Activated CD8-positive, alpha-beta T cell treated with anti-CD3 and anti-CD28 coated beads, Interleukin-2, amount 10 ng/mL, durations not matched to agents 7 days and 5 days (primary cell): ENCODE results near the gene STX8. TPM values are rescaled to one million over a fixed set of nuclear protein-coding genes. Genes with fewer than 3 reads are reported as not detected.

ENCODE experiments used
- ATAC-seq: fragments of 150-1000 bp; cut with Tn5 transposase; one replicate; pipeline ENCODE4 v1.10.0; 2021; ENCODE audit warnings: moderate library complexity
- CTCF ChIA-PET: fragments of 350-600 bp; sonication (Branson Sonifier 250); formaldehyde crosslinking; loops from one replicate; lab custom pipeline; 2021; ENCODE audit warnings: antibody characterized with exemption; lab: Charles Lee
- POLR2A ChIA-PET: fragments of 350-600 bp; sonication (Branson Sonifier 250); formaldehyde crosslinking; loops from one replicate; lab custom pipeline; 2021; ENCODE audit warnings: antibody characterized with exemption; lab: Charles Lee
- DNase-seq: peaks from one replicate; pipeline ENCODE4 v3.0.0-alpha.2; 2020
- H3K27ac Mint-ChIP-seq: one replicate; pipeline ENCODE4 v1.8.0; 2021; ENCODE audit warnings: mild to moderate bottlenecking, mixed read lengths
- H3K27me3 Mint-ChIP-seq: one replicate; pipeline ENCODE4 v1.8.0; 2021; ENCODE audit warnings: low read depth, mixed read lengths
- H3K36me3 Mint-ChIP-seq: one replicate; pipeline ENCODE4 v1.8.0; 2021; ENCODE audit warnings: low read depth, mixed read lengths
- H3K4me1 Mint-ChIP-seq: one replicate; pipeline ENCODE4 v1.8.0; 2021; ENCODE audit warnings: low read depth, mixed read lengths
- H3K4me3 Mint-ChIP-seq: one replicate; pipeline ENCODE4 v1.8.0; 2021; ENCODE audit warnings: mild to moderate bottlenecking, mixed read lengths
- H3K9me3 Mint-ChIP-seq: one replicate; pipeline ENCODE4 v1.8.0; 2022; ENCODE audit warnings: mixed read lengths; ENCODE audit not compliant: insufficient read depth
- total RNA-seq, 2 experiments: library from RNA; stranded (reverse); gene quantifications; one replicate each; pipeline ENCODE4 v1.2.3, GENCODE V29; 2021

Gene STX8
- total RNA-seq, 2 experiments from 2014 or later = 71.0 to 78.5 TPM

DNA sequence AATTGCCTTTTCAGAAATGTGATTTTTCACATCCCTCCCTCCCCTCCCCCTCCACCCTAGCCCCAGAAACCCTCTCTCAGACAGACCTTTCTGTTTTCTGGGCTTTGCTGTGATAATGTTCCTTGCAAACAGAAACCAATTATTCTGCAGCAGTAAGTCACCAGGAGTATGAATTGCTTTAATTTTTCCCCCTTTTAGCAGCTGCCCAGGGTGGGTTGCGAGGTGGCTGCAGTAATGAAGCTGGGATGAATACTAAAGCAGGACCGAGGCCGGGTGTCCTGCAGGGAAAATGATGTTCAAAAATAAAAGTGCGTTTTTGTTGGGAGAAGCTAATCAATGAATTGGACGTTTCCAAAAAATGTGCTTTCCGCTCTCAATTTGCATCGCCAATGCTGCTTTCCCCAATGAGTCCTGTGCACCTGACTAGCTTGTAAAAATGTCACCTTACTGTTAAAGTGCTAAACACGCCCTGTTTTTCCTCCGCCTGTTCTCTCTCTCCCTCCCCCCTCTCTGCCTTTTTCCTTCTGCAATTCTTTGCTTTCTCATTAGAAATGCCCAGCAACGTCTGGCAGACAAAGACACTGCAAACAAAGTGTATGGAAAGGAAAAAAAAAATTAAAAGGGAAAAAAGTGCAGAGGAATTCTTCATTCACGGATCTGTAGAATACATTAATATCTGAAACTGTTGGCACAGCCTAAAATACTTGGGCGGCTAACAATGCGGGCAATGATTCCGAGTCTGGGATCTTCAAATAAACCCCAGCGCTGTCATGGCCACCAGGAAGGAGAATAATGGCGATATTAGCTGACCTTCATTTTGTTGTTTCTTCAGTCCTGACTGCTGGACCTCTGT lies 244.1 kb downstream of the STX8 start:
- ATAC-seq = no peak
- ChIA-PET CTCF (interaction anchor here (0.7 kb wide), 1 partner anchor 1778 kb away, joined by 3 read pairs; no protein-coding TSS in a partner anchor), POLR2A (no interaction called here)
- Mint-ChIP-seq H3K4me3 (no peak overlapping the region), H3K27me3 (no peaks in the 10 kb centered on the region), H3K27ac (no peak overlapping the region), H3K9me3 (peaks cover 18% of the 10 kb centered on the region), H3K4me1 (no peaks in the 10 kb centered on the region), H3K36me3 (peaks cover 10% of the 10 kb centered on the region)
- no peak for DNase-seq

DNA sequence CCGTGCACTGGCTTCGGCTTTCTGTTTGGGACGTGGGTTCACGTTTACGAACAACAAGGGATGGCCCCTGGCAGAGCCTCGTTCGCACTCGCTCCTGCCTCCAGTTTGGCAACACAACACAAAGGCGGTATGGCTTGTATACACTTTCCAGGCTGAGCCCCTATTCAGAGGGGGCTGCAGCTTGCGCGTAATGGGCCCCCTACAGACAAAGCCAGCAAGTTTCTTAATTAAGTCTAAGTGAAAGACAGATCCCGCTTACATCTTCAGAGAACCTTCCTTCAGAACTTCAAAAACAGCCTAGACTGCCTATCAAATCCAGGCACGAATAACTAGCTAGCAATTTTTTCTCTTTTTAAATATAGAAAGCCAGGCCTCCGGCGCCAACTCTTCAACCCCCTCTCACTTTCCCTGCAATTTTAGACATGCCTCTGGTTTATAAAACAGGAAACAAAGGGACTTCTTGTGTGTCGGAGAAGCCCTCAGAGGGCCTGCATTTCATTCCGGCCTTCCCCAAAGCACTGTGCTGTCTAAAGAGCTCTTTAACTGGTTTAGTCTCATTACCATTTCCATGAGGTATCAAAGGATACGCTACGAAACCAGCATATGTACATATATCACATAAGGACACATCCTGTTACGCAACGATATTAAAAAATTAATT lies 244.9 kb downstream of the STX8 start:
- no peak for DNase-seq
- no peak for ATAC-seq
- Mint-ChIP-seq H3K4me3 (no peak overlapping the region), H3K36me3 (peaks cover 10% of the 10 kb centered on the region), H3K27ac (no peak overlapping the region), H3K4me1 (no peaks in the 10 kb centered on the region), H3K27me3 (no peaks in the 10 kb centered on the region), H3K9me3 (peaks cover 18% of the 10 kb centered on the region)
- POLR2A ChIA-PET = no interaction called here
- CTCF ChIA-PET = interaction anchor here (0.7 kb wide), 1 partner anchor 1779 kb away, joined by 3 read pairs; no protein-coding TSS in a partner anchor

DNA sequence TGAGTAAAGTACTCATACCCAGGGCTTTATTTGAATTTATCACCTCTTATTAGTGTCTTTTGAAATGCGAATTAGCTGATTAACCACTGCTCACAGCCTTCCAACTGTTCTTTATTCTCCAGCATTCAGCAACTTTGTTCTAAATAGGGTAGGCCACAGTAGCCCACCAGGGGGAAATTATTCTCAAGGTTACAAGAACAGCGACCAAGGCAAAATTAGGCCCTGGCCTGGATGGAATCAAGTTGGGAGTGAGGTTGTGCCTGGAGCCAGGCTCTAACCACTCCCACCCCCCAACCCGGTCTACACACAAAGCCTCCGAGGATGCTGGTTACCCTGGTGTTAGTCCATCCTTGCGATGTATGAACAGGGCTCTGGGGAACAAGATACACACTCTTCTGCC lies 245.5 kb downstream of the STX8 start:
- Mint-ChIP-seq H3K4me3 (no peak overlapping the region), H3K27ac (no peak overlapping the region), H3K9me3 (peaks cover 15% of the 10 kb centered on the region), H3K27me3 (no peaks in the 10 kb centered on the region), H3K4me1 (no peaks in the 10 kb centered on the region), H3K36me3 (peaks cover 7% of the 10 kb centered on the region)
- POLR2A ChIA-PET = no interaction called here
- ATAC-seq (no peak), DNase-seq (no peak)
- CTCF ChIA-PET = no interaction called here

DNA sequence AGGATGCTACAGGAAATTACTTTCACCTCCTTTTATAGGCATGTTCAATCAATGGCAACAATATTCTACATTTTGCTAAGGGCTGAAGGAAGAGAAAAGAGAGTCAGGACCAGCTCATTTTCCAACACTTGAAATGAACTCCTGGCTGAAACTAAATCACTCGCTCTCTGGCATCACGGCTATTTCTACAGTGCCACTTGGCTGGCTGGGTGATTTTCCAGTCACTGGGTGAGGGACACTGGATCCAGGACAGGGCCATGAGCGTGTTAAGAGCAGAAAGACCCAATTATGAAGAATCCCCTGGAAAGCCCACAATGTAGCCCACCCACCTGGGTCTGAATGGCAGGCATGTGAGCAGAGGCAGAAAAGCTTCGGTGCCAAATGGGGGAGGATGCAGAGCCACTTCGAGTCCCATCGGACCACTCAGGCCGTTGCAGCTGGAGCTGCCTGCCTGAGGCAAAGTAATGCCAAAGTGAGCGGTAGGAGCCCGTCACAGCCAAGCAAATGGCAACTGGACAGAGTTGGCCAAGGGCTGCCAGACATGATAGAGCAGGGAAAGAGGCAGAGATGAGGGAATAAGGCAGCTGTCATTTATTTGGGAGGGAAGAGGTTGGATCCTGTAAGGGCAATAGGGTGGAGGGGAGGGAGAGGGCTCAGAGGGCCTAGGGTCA lies 246.2 kb downstream of the STX8 start:
- no peak for DNase-seq
- H3K27ac Mint-ChIP-seq = no peak overlapping the region
- H3K27me3 Mint-ChIP-seq = no peaks in the 10 kb centered on the region
- ChIA-PET POLR2A (no interaction called here), CTCF (no interaction called here)
- no peaks in the 10 kb centered on the region for H3K4me1 Mint-ChIP-seq
- H3K9me3 Mint-ChIP-seq = peaks cover 8% of the 10 kb centered on the region
- no peaks in the 10 kb centered on the region for H3K36me3 Mint-ChIP-seq
- H3K4me3 Mint-ChIP-seq = no peak overlapping the region
- ATAC-seq = no peak

DNA sequence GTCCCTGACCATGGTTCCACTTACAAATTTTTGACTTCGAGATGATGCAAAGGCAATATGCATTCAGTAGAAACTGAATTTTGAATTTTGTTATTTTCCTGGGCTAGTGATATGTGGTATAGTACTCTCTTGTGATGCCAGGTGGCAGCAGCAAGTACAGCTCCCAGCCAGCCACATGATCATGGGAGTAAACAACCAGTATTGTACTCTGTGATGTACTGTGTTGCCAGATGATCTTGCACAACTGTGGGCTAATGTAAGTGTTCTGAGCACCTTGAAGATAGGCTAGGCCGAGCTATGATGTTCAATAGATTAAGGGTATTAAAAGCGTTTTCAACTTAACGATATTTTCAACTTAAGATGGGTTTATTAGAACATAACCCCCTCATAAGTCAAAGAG lies 250.8 kb downstream of the STX8 start:
- POLR2A ChIA-PET = no interaction called here
- H3K4me3 Mint-ChIP-seq = no peak overlapping the region
- no peak overlapping the region for H3K27ac Mint-ChIP-seq

DNA sequence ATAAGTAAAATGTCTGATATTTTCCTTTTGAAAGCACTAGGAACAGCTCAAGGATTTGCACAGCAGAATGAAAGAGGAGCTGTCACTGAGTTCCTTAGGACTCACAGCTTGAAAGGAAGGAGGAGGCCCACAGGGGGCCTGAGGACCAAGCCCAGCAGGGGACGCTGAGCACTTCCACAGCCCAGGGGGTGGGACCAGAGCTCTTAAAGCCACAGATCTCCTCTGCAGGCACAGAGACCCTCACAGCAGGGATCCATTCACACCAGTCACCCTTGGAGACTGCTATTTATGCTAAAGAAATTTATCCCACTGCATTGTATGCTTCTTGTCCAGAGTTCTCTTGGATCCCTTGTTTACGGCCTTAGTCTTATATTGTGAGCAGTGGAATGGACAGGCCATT lies 253.3 kb downstream of the STX8 start:
- CTCF ChIA-PET = no interaction called here

More for the DNA sequence above, 250.8 kb downstream of the STX8 start:
- Mint-ChIP-seq H3K36me3 (no peaks in the 10 kb centered on the region), H3K4me1 (no peaks in the 10 kb centered on the region), H3K27me3 (no peaks in the 10 kb centered on the region), H3K9me3 (no peaks in the 10 kb centered on the region)
- ATAC-seq (no peak), DNase-seq (no peak)
- CTCF ChIA-PET = no interaction called here

DNA sequence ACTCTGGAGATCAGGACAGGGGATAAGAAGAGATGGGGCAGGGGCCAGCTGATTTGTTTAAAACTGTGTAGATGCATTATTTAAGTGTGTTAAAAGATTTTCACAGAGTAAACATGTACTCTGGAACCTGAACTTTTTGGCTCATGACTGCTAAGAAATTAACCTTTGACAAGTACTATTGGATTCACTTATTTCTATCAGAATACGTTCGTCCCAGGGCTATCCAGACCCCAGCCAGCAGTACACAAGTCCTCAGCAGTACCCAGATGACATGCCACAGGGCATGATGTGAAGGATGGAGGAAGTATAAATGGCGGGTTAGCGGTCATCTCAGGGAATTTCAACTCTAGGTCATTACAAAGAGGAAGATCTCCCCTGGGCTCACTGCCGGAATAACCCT lies 253.7 kb downstream of the STX8 start:
- no peak for DNase-seq
- ChIA-PET POLR2A (no interaction called here), CTCF (no interaction called here)
- Mint-ChIP-seq H3K27ac (no peak overlapping the region), H3K9me3 (peaks cover 9% of the 10 kb centered on the region), H3K4me3 (no peak overlapping the region), H3K36me3 (peaks cover 2% of the 10 kb centered on the region), H3K27me3 (no peaks in the 10 kb centered on the region), H3K4me1 (no peaks in the 10 kb centered on the region)
- ATAC-seq = no peak

More for the DNA sequence above, 253.3 kb downstream of the STX8 start:
- Mint-ChIP-seq H3K4me1 (no peaks in the 10 kb centered on the region), H3K36me3 (peaks cover 2% of the 10 kb centered on the region), H3K4me3 (no peak overlapping the region), H3K27ac (no peak overlapping the region), H3K27me3 (no peaks in the 10 kb centered on the region), H3K9me3 (peaks cover 9% of the 10 kb centered on the region)
- DNase-seq (no peak), ATAC-seq (no peak)
- POLR2A ChIA-PET = no interaction called here

DNA sequence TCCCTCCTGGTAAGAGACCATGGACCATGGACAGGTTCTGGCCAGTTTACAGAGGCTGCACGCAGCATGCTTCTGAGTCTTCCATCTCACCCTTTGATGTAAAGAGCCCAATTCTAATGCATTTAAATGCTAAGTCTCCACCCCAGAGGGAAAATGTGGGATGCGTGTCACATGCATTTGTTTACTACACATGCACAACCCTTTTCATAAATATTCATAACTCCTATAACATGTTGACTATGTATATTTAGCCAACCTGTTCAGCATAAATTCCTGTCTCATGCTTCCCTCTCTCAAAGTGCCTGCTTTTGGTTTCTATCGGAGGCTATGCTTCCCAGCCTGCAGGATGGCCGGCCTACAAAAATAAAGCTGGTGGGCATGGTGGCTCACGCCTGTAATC lies 260.3 kb downstream of the STX8 start:
- ATAC-seq = no peak
- CTCF ChIA-PET = no interaction called here
- POLR2A ChIA-PET = no interaction called here

DNA sequence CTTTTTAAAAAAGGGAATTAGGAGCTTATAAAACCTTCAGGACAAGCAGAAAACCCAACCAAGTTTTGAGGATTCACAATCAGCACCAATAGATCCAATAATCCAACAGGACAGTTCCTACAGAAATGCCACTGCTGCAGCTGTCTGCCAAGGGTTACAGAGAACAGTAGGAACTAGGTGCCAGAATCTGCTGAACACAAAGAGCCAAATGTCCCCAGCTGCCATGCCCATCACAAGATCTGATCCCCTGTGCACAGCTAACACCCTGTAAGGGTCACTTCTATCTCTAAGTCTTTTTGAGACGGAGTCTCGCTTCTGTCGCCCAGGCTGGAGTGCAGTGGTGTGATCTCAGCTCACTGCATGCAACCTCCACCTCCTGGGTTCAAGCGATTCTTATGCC lies 262.3 kb downstream of the STX8 start:
- Mint-ChIP-seq H3K4me1 (no peaks in the 10 kb centered on the region), H3K4me3 (no peak overlapping the region), H3K36me3 (no peaks in the 10 kb centered on the region), H3K27ac (no peak overlapping the region), H3K9me3 (peaks cover 3% of the 10 kb centered on the region), H3K27me3 (no peaks in the 10 kb centered on the region)
- no peak for ATAC-seq
- CTCF ChIA-PET = no interaction called here
- POLR2A ChIA-PET = no interaction called here
- no peak for DNase-seq

More for the DNA sequence above, 260.3 kb downstream of the STX8 start:
- Mint-ChIP-seq H3K27me3 (no peaks in the 10 kb centered on the region), H3K4me1 (no peaks in the 10 kb centered on the region), H3K4me3 (no peak overlapping the region), H3K27ac (no peak overlapping the region), H3K36me3 (peaks cover 2% of the 10 kb centered on the region), H3K9me3 (peaks cover 9% of the 10 kb centered on the region)
- no peak for DNase-seq

DNA sequence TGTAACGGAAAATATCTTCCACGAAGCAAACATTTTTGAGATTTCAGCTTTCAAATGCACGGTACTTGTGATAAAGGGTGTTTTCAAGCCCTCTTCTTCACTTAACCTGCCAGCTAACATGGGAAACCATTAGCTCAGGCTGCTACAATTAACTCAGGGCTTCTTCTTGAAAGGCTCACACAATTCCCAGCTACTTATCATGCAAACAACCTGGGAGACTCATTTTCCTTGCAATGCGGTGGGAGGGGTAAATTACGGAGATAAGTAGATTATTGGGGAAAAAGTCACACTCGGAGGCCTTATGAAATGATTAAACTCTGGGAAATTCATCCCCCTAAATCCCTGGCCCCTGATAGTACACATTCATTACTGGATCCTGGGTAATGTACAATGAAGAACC lies 266.4 kb downstream of the STX8 start:
- Mint-ChIP-seq H3K27me3 (no peaks in the 10 kb centered on the region), H3K9me3 (no peaks in the 10 kb centered on the region), H3K4me1 (no peaks in the 10 kb centered on the region), H3K36me3 (no peaks in the 10 kb centered on the region), H3K27ac (no peak overlapping the region), H3K4me3 (no peak overlapping the region)
- ChIA-PET CTCF (no interaction called here), POLR2A (interaction anchor here (0.7 kb wide), 1 partner anchor 38 kb away, joined by 5 read pairs; no protein-coding TSS in a partner anchor)
- no peak for DNase-seq
- no peak for ATAC-seq

DNA sequence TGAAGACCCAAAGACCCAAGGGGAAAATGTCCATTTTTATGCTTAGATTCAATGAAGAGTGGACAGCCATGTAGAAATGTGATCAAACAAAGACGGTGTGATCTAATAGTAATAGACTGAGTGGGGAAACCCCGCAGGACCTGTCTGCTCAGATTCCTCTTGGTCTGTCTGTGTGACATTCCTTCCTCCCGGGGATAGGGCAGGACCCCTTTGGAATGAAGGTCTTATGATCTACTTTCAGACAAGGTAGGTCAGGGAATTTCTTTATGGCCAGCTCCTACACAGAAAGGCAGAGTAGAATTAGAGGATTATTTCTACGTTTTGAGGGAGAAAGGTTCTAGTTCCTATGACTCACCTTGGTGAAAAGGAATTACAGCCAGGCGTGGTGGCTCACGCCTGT lies 267.6 kb downstream of the STX8 start:
- no peaks in the 10 kb centered on the region for H3K4me1 Mint-ChIP-seq
- H3K4me3 Mint-ChIP-seq = no peak overlapping the region
- H3K36me3 Mint-ChIP-seq = no peaks in the 10 kb centered on the region
- no peaks in the 10 kb centered on the region for H3K27me3 Mint-ChIP-seq
- no peak for ATAC-seq
- CTCF ChIA-PET = no interaction called here
- H3K27ac Mint-ChIP-seq = no peak overlapping the region
- POLR2A ChIA-PET = no interaction called here
- no peak for DNase-seq
- no peaks in the 10 kb centered on the region for H3K9me3 Mint-ChIP-seq
